ENCODE results near the gene NOS3. TPM values are rescaled to one million over a fixed set of nuclear protein-coding genes. Genes with fewer than 3 reads are reported as not detected.

Gene NOS3
- total RNA-seq, 1 donor from 2014 or later, result 0.86 TPM

GRCh38 chr7:151045262-151045661 lies 54.4 kb downstream of the NOS3 start:
- DNase-seq, result no peak
- H3K36me3 Mint-ChIP-seq (ENCODE audit: unreplicated experiment), result no peaks in the 10 kb centered on the region
- TF ChIP-seq CTCF (IDR thresholded peaks at IDR 0.05; ENCODE audit: partially characterized antibody, unreplicated experiment), result no peak
- peaks cover 11% of the 10 kb centered on the region for H3K27me3 Mint-ChIP-seq (ENCODE audit: unreplicated experiment)
- no peak overlapping the region for H3K4me3 Mint-ChIP-seq (ENCODE audit: unreplicated experiment)
- peaks cover 17% of the 10 kb centered on the region for H3K4me1 Mint-ChIP-seq (ENCODE audit: low read depth, unreplicated experiment)
- peaks cover 6% of the 10 kb centered on the region for H3K9me3 Mint-ChIP-seq (ENCODE audit: unreplicated experiment)
- H3K27ac Mint-ChIP-seq (ENCODE audit: unreplicated experiment), result no peak overlapping the region

- Mint-ChIP-seq H3K27ac (ENCODE audit: unreplicated experiment) (peak overlapping the region; percentile 59), H3K4me3 (ENCODE audit: unreplicated experiment) (peak overlapping the region; percentile 52), H3K27me3 (ENCODE audit: unreplicated experiment) (peaks cover 11% of the 10 kb centered on the region), H3K9me3 (ENCODE audit: unreplicated experiment) (peaks cover 4% of the 10 kb centered on the region), H3K36me3 (ENCODE audit: unreplicated experiment) (no peaks in the 10 kb centered on the region), H3K4me1 (ENCODE audit: low read depth, unreplicated experiment) (peaks cover 17% of the 10 kb centered on the region)
- no peak for DNase-seq
- no peak for TF ChIP-seq CTCF (IDR thresholded peaks at IDR 0.05; ENCODE audit: partially characterized antibody, unreplicated experiment)
Observed at GRCh38 chr7:151045967-151046366, 55.1 kb downstream of the NOS3 start.

DNA sequence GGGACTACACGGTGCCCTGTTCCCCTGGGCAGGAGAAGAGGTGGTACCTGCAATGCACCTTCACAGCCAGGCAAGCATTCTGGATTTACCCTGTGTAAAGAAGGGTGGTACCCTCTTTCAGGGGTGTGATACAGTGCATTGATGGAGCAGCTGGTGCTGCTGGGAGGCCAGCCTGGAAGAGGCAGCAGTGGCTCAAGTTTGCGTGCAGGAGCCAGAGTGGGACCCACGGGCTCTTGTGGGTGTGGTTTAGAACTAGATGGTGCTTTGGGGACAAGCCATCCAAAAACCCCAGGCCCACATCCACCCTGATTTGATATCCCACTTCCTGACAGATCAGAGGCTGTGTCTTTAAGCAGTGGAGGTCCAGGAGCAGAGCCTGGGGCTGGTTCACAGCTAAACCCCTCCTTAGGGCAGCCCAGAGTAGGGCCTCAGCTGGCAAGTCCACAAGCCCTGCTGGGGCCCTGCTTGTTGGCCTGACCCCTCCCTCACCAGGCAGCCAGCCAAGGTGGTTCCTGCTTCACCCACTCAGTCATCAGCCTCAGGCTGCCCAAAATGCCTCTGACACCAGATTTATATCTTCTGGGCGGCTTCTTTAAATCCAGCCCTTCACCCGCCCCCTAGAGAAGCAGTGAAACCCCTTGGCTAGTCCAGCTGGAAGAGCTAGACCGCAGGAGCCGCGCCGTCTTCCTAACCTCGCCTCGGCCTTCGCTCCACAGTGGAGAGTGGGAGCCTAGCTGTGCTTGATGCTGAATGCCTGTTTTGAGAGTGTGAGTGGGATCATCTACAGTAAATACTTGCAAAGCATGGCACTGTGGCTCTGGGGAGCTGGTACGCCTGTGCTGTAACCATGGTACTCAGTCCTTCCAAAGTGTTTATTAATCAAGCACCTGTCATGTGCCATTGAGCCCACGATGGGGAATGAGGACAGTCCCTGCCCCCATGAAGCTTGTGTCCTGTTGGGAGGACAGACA lies 56.1 kb downstream of the NOS3 start:
- no peak overlapping the region for H3K27ac Mint-ChIP-seq (ENCODE audit: unreplicated experiment)
- peaks cover 3% of the 10 kb centered on the region for H3K9me3 Mint-ChIP-seq (ENCODE audit: unreplicated experiment)
- H3K4me1 Mint-ChIP-seq (ENCODE audit: low read depth, unreplicated experiment), result peaks cover 10% of the 10 kb centered on the region
- no peak overlapping the region for H3K4me3 Mint-ChIP-seq (ENCODE audit: unreplicated experiment)
- peaks cover 10% of the 10 kb centered on the region for H3K27me3 Mint-ChIP-seq (ENCODE audit: unreplicated experiment)
- TF ChIP-seq CTCF (IDR thresholded peaks at IDR 0.05; ENCODE audit: partially characterized antibody, unreplicated experiment), result no peak
- no peak for DNase-seq
- H3K36me3 Mint-ChIP-seq (ENCODE audit: unreplicated experiment), result no peaks in the 10 kb centered on the region

GRCh38 chr7:151047976-151048815 lies 57.4 kb downstream of the NOS3 start, which contains the start of gene ASIC3:
Gene ASIC3 (plus strand): TSS chr7:151048531. CDS start chr7:151048886, 355 bp downstream.
- H3K4me3 Mint-ChIP-seq (ENCODE audit: unreplicated experiment), result peak within 1 kb of the TSS; percentile 16
- H3K27me3 Mint-ChIP-seq (ENCODE audit: unreplicated experiment), result peaks cover 8% of the 10 kb centered on the region
- H3K4me1 Mint-ChIP-seq (ENCODE audit: low read depth, unreplicated experiment), result peaks cover 10% of the 10 kb centered on the region

More at GRCh38 chr7:151047976-151048815, 57.4 kb downstream of the NOS3 start, which contains the start of gene ASIC3:
- no peak for TF ChIP-seq CTCF (IDR thresholded peaks at IDR 0.05; ENCODE audit: partially characterized antibody, unreplicated experiment)
- no peak within 1 kb of the TSS for H3K27ac Mint-ChIP-seq (ENCODE audit: unreplicated experiment)
- no peak for DNase-seq
- peaks cover 5% of the 10 kb centered on the region for H3K36me3 Mint-ChIP-seq (ENCODE audit: unreplicated experiment)
- peaks cover 3% of the 10 kb centered on the region for H3K9me3 Mint-ChIP-seq (ENCODE audit: unreplicated experiment)

All from glutamatergic neuron (in vitro differentiated cells).